HG02588 (cell line): ENCODE data around the gene CHRM5.
A peak's percentile ranks its signal among the peaks of the same experiment; 100 is the strongest.

ENCODE experiments used
- ATAC-seq: cut with Tn5 transposase; IDR thresholded peaks from one replicate; pipeline ENCODE4 v1.9.1; 2021; ENCODE audit warnings: mild to moderate bottlenecking, moderate library complexity; ENCODE audit not compliant: unreplicated experiment

The CHRM5 gene

DNA sequence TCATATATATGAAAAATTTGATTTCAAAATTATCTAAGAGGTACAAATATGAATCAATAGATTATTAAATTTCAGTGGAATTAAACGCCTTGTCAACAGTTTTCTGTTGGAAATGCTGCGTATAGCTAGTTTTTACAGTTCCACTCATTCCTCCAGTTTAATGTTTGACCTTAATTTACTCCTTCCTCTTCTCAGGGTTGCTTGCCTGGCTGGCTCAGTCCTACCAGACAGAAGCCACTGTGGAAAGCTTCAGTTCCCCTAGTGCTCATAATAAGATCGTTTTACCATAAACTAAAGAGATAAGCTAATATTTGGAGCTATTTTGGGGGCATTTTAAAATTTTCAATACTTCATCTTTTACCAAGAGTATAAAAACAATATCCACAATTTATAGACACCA is 110.6 kb downstream of the CHRM5 start:
- no peak for ATAC-seq

GRCh38 chr15:34079904-34080303 is 111.6 kb downstream of the CHRM5 start:
- no peak for ATAC-seq

- ATAC-seq = no peak
Observed at GRCh38 chr15:34084086-34084485, 115.8 kb downstream of the CHRM5 start.

GRCh38 chr15:34085746-34086145 is 117.4 kb downstream of the CHRM5 start:
- no peak for ATAC-seq

- no peak for ATAC-seq
Observed at GRCh38 chr15:34099914-34100313, 131.6 kb downstream of the CHRM5 start.

- ATAC-seq = peak; percentile 99
Observed at GRCh38 chr15:34101366-34102174, 133.3 kb downstream of the CHRM5 start, which contains the start of the genes EMC7 and PGBD4. TSS of gene EMC7 (minus strand) at chr15:34101862. CDS start at chr15:34101839, 23 bp downstream. TSS of gene PGBD4 (plus strand) at chr15:34102083. CDS start at chr15:34102532, 449 bp downstream.

GRCh38 chr15:34102175-34102925 is 134.1 kb downstream of the CHRM5 start:
- ATAC-seq = peak; percentile 11

DNA sequence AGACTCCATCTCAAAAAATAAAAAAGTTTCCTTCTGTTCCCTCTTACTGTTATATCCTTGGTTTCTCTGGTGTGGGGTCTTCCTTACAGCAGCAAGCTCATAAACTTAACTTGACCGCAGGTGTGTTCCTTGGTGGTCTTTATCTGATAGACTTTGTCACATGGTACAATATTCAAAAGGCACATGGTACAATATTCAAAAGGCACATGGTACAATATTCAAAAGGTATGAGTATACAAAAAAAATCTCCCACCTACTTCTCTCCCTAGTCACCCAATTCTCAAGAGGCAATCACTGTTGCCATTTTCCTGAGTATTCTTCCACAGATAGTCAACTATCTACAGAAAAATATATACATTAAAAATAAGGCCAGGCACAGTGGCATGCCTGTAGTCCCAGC is 138.1 kb downstream of the CHRM5 start:
- no peak for ATAC-seq

DNA sequence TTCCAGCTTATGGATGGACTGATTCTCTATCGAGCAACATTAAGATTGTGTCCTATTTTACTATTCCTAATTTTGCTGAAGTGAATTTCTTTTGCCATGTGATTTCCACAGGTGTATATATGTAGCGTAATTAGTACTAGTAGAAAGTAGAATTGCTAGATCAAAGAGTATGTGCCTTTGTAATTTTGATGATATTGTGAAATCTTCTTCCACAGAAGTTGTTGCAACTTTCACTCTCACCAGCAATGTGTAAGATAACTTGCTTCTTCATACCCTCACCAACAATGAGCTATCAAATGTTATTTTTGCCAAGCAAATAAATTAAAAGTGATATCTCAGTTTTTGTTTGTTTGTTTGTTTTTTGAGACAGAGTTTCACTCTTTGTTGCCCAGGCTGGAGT is 139.0 kb downstream of the CHRM5 start:
- no peak for ATAC-seq

- no peak for ATAC-seq
Observed at GRCh38 chr15:34109797-34110663, 141.7 kb downstream of the CHRM5 start.

- ATAC-seq = no peak
Observed at GRCh38 chr15:34111488-34111887, 143.2 kb downstream of the CHRM5 start.

DNA sequence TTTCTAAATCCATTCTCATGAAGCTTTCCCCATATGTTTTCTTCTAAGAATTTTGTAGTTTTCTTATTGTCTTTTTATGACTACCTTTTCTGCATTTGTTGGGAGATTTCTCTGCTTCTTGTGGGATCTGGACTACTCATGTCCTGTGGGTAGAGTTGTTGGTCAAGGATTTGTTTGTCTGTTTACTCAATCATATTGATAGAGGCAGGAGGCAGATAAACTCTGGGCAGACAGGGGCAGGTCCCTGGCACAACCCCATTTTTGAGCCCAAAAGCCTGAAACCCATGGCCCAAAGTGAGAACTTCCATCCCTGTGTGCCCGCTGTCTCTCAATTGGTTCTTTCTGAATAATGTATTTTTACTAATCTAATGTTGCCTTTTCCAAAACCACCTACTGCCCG is 145.9 kb downstream of the CHRM5 start:
- ATAC-seq = no peak

GRCh38 chr15:34114739-34115138 is 146.4 kb downstream of the CHRM5 start:
- no peak for ATAC-seq

DNA sequence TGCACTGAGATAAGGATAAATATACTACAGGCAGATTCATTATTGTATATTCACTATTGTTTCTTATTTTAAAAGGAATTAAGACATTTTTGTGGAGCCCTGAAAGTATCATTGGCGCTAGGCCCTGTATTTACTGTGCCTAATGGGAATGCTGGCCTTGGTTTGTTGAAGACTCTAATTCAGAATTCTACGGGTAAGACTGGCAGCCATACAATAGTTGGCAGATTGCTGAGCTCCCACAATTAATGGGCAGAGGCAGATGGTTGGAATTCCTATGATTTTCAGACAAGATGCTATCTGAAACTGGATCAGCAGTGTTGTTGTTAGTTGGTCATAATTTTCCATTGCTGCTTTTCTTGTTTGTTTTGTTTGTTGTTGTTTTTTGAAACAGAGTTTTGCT is 148.3 kb downstream of the CHRM5 start:
- no peak for ATAC-seq
